ENCODE results near the gene KIF17. TPM values are rescaled to one million over a fixed set of nuclear protein-coding genes. Genes with fewer than 3 reads are reported as not detected.
A peak's percentile ranks its signal among the peaks of the same experiment; 100 is the strongest.

KIF17 gene
- total and polyA plus RNA-seq, 4 experiments from 2014 or later, result not detected

DNA sequence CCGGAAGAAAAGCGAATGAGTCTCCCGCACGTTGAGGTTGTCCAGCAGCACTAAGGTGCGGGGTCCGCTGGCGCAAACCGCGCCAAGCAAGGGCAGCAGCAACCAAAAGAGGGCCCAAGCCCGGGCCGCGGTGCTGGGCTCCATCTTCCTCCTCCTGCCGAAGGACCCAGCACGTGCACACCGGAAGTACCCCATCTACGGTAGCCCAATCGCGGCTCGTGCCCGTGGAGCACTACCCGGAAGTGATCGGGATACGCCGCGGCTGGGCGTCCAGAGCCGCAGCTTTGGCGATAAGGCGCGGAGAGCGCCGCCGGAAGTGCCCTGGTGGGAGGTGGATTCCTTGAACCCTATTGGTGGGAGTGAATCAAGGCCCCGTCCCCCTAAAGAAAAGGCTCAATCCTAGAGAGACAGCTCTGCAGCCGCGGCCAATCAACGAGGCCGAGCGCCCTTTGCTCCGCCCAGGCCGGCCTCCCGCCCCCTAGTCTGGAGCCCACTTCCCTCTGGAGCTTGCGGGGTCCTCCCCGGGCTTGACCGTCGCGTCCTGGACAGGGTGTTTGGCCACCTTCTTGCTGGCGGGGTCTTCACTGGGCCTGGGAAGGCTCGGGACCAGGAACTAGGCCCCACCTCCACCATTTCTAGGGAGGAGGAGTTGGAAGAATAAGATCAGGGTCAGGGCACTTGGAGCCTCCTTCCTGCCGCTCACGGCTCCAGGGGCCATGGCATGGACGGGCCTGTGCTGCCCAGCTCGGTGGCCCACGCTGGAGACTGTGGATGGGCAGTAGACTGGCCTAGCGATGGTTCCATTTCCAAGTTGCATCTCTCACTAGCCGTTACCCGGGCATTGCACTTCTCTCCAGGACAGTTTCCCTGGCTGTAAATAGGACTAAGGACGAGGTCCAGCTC is 56.3 kb downstream of the KIF17 start, which contains the start of gene DDOST:
TSS of gene DDOST (minus strand) at position 163 of the 903 bp plus-strand sequence. CDS start at position 144, 19 bp downstream.
- intact Hi-C loops (cut with micrococcal nuclease), result loop anchor here (1.0 to 5.0 kb wide), 2 partner anchors 27 to 154 kb away; partner anchors contain the start of gene MUL1
- POLR2A ChIA-PET (ENCODE audit: partially characterized antibody), result interaction anchor here (0.7 to 3.0 kb wide), 7 partner anchors 14 to 1791 kb away, joined by 3 to 24 read pairs (median 4); partner anchors contain the start of gene HP1BP3
- Mint-ChIP-seq H3K9me3 (no peaks in the 10 kb centered on the region), H3K4me3 (peak within 1 kb of the TSS; percentile 96 to 100 (median 98)), H3K4me1 (peaks cover 31 to 62% (median 44%) of the 10 kb centered on the region in 4 donors), H3K36me3 (peaks cover 9 to 43% of the 10 kb centered on the region in 2 donors), H3K27me3 (no peaks in the 10 kb centered on the region), H3K27ac (peak within 1 kb of the TSS; percentile 96 to 99 (median 98))
- CTCF ChIA-PET (ENCODE audit: partially characterized antibody), result interaction anchor here (0.9 to 2.0 kb wide), 7 partner anchors 20 to 534 kb away, joined by 3 to 10 read pairs (median 3); partner anchors contain the start of gene KIF17
- H3K36me3 ChIP-seq (ENCODE audit: insufficient read depth, low read length), result peaks cover 21% of the 10 kb centered on the region
- peak; percentile 93 to 97 (median 95) for DNase-seq
- H3K4me1 ChIP-seq (ENCODE audit: insufficient read depth, low read length), result peaks cover 37% of the 10 kb centered on the region
- H3K27ac ChIP-seq (ENCODE audit: low read depth, low read length), result peak within 1 kb of the TSS; percentile 74
- no peaks in the 10 kb centered on the region for H3K9me3 ChIP-seq (ENCODE audit: control insufficient read depth in 1 of 2, low read length in 2 of 2)
- no peaks in the 10 kb centered on the region for H3K27me3 ChIP-seq (ENCODE audit: insufficient read depth, low read length)
- H3K4me3 ChIP-seq (ENCODE audit: low read length in 2 of 2), result peak within 1 kb of the TSS; percentile 86 to 98

DNA sequence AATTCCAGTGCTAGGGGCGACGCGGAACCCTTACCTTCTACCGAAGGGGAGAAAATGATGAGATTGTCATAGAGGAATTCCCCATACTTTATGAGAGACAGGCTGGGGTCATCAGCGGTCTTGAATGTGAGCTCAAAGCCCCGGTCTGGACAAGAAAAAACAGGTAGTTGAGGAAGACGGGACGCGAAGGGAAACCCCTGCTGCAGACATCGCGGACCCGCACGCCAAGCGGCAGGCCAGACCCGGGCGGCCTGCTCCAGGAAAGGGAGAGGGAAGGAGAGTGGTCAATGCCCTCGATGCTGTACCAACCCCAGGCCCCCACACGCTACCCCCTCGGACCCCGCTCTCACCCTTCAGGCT is 57.0 kb downstream of the KIF17 start:
- Histone ChIP-seq H3K4me1 (ENCODE audit: insufficient read depth, low read length) (peaks cover 37% of the 10 kb centered on the region), H3K27me3 (ENCODE audit: insufficient read depth, low read length) (no peaks in the 10 kb centered on the region), H3K9me3 (ENCODE audit: control insufficient read depth in 1 of 2, low read length in 2 of 2) (no peaks in the 10 kb centered on the region), H3K4me3 (ENCODE audit: low read length in 2 of 2) (peak overlapping the region; percentile 86 to 98), H3K36me3 (ENCODE audit: insufficient read depth, low read length) (peaks cover 28% of the 10 kb centered on the region), H3K27ac (ENCODE audit: low read depth, low read length) (peak overlapping the region; percentile 74)
- ChIA-PET CTCF (ENCODE audit: partially characterized antibody) (interaction anchor here (0.9 to 2.0 kb wide), 6 partner anchors 20 to 534 kb away, joined by 3 to 10 read pairs (median 4); partner anchors contain the start of gene KIF17), POLR2A (ENCODE audit: partially characterized antibody) (interaction anchor here (0.9 to 3.0 kb wide), 5 partner anchors 13 to 1792 kb away, joined by 3 to 24 read pairs (median 4); partner anchors contain the start of gene HP1BP3)
- intact Hi-C loops (cut with micrococcal nuclease), result loop anchor here (1.0 to 5.0 kb wide), 2 partner anchors 27 to 154 kb away; partner anchors contain the start of gene MUL1
- Mint-ChIP-seq H3K4me3 (peak overlapping the region; percentile 96 to 100 (median 98)), H3K27me3 (no peaks in the 10 kb centered on the region), H3K4me1 (peaks cover 33 to 63% (median 44%) of the 10 kb centered on the region in 4 donors), H3K27ac (peak overlapping the region; percentile 96 to 99 (median 98)), H3K36me3 (peaks cover 11 to 49% of the 10 kb centered on the region in 2 donors), H3K9me3 (no peaks in the 10 kb centered on the region)
- DNase-seq, result peak in 2 of 5 donors; percentile 29 to 61

DNA sequence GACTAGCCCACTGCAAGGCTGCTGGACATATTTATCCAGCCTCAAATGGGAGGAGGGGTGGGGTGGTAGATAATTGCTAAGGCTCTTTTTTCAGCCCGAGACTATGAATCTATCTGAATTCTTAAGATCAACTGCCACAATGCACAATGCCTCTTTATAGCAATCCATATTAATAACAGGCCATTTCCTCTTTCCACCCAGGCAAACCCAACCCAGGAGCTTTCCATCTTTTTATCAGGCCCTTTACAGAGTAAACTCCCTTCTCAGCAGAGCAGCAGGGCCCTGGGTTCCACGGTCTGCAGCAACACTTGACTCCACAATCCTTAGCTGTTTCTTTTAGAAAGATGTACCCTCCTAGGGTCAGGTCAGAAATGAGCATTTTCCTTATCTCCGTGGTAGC is 57.4 kb downstream of the KIF17 start:
- H3K36me3 ChIP-seq (ENCODE audit: insufficient read depth, low read length), result peaks cover 32% of the 10 kb centered on the region
- peak overlapping the region; percentile 96 to 99 (median 98) for H3K27ac Mint-ChIP-seq
- intact Hi-C loops (cut with micrococcal nuclease), result loop anchor here (5.0 kb wide), 1 partner anchor 153 kb away; the partner anchor contains the start of gene MUL1
- H3K9me3 Mint-ChIP-seq, result no peaks in the 10 kb centered on the region
- peak overlapping the region; percentile 74 for H3K27ac ChIP-seq (ENCODE audit: low read depth, low read length)
- H3K4me1 ChIP-seq (ENCODE audit: insufficient read depth, low read length), result peaks cover 37% of the 10 kb centered on the region
- no peaks in the 10 kb centered on the region for H3K27me3 Mint-ChIP-seq
- peak overlapping the region; percentile 96 to 100 (median 98) for H3K4me3 Mint-ChIP-seq
- POLR2A ChIA-PET (ENCODE audit: partially characterized antibody), result interaction anchor here (1.2 to 3.0 kb wide), 4 partner anchors 13 to 362 kb away, joined by 4 to 24 read pairs (median 10); partner anchors contain the start of gene HP1BP3
- DNase-seq, result no peak
- no peaks in the 10 kb centered on the region for H3K9me3 ChIP-seq (ENCODE audit: control insufficient read depth in 1 of 2, low read length in 2 of 2)
- peak overlapping the region; percentile 86 to 98 for H3K4me3 ChIP-seq (ENCODE audit: low read length in 2 of 2)
- H3K4me1 Mint-ChIP-seq, result peaks cover 33 to 64% (median 44%) of the 10 kb centered on the region in 4 donors
- H3K27me3 ChIP-seq (ENCODE audit: insufficient read depth, low read length), result no peaks in the 10 kb centered on the region
- H3K36me3 Mint-ChIP-seq, result peaks cover 12 to 51% of the 10 kb centered on the region in 2 donors
- CTCF ChIA-PET (ENCODE audit: partially characterized antibody), result interaction anchor here (1.1 to 2.0 kb wide), 4 partner anchors 19 to 26 kb away, joined by 3 to 10 read pairs (median 6); no protein-coding TSS in a partner anchor

DNA sequence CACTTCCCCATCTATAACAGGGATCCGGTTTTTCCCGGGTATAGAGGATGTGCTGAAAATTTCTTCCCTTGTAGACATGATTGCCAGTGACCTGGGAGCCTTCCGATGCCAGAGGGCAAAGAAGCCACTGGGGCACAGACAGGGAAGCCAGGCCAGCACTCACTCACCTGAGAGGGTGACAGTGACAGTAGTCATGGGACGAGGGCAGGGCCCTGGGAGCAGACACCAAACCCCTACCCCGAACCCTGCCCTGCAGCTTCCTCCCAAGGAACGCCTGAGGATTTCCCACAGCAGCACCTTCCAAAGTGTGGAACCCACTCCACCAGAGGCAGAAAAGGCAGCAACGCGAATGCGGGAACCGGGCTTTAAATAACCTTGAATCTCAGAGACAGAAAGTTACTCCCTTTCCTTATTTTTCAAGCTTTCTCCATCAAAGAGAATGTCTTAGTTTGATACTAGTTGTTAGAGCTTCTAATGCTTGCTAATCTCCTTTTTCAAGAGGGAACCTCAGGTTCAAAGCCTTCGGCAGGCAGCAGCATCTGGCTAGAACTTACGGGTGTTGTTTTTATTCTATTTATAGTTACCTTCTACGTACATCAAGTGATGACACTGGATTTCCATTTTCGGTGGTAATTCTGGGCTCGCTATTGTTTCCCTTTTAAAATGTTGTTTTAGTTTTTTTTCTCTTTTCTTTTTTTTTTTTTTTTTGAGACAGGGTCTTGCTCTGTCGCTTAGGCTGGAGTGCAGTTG is 59.5 kb downstream of the KIF17 start:
- H3K4me3 ChIP-seq (ENCODE audit: low read length in 2 of 2), result no peak overlapping the region
- Mint-ChIP-seq H3K27ac (peak overlapping the region in 6 of 7 donors; percentile 7 to 97 (median 51)), H3K36me3 (peaks cover 21 to 69% of the 10 kb centered on the region in 2 donors), H3K4me3 (peak overlapping the region in 2 of 8 donors; percentile 44 to 65), H3K4me1 (peaks cover 33 to 66% (median 44%) of the 10 kb centered on the region in 4 donors), H3K27me3 (no peaks in the 10 kb centered on the region), H3K9me3 (no peaks in the 10 kb centered on the region)
- H3K27me3 ChIP-seq (ENCODE audit: insufficient read depth, low read length), result no peaks in the 10 kb centered on the region
- intact Hi-C loops (cut with micrococcal nuclease), result no loop called here
- peaks cover 50% of the 10 kb centered on the region for H3K36me3 ChIP-seq (ENCODE audit: insufficient read depth, low read length)
- DNase-seq, result peak in 1 of 5 donors; percentile 10
- peaks cover 37% of the 10 kb centered on the region for H3K4me1 ChIP-seq (ENCODE audit: insufficient read depth, low read length)
- H3K9me3 ChIP-seq (ENCODE audit: control insufficient read depth in 1 of 2, low read length in 2 of 2), result no peaks in the 10 kb centered on the region
- CTCF ChIA-PET (ENCODE audit: partially characterized antibody), result interaction anchor here (1.0 kb wide), 1 partner anchor 24 kb away, joined by 3 read pairs; no protein-coding TSS in a partner anchor
- POLR2A ChIA-PET (ENCODE audit: partially characterized antibody), result interaction anchor here (1.3 to 2.1 kb wide), 2 partner anchors 8 to 128 kb away, joined by 3 to 8 read pairs; partner anchors contain the start of gene HP1BP3
- H3K27ac ChIP-seq (ENCODE audit: low read depth, low read length), result no peak overlapping the region

DNA sequence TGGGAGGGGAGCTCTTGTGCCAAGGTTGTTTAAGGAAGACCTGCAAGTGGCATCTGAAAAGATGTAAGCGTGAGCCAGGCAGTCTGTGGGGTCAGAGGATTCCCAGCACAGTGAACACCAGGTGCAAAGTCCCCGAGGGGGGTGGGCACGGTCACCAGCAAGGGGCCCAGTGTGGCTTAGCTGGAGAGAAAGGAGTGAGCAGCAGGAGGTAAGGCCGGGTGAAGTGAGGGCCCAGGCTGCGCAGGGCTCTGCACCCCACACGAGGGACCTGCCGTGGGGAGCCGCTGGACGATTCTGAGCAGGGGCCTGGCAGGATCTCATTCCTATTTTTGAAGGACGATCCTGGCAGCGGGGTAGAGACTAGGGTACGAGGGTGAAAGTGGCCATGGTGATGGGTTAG is 60.8 kb downstream of the KIF17 start:
- peaks cover 26 to 57% (median 36%) of the 10 kb centered on the region in 4 donors for H3K4me1 Mint-ChIP-seq
- H3K4me3 ChIP-seq (ENCODE audit: low read length in 2 of 2), result no peak overlapping the region
- CTCF ChIA-PET (ENCODE audit: partially characterized antibody), result interaction anchor here (1.2 to 2.0 kb wide), 2 partner anchors 20 to 24 kb away, joined by 3 to 8 read pairs; partner anchors contain the start of gene PINK1

DNA sequence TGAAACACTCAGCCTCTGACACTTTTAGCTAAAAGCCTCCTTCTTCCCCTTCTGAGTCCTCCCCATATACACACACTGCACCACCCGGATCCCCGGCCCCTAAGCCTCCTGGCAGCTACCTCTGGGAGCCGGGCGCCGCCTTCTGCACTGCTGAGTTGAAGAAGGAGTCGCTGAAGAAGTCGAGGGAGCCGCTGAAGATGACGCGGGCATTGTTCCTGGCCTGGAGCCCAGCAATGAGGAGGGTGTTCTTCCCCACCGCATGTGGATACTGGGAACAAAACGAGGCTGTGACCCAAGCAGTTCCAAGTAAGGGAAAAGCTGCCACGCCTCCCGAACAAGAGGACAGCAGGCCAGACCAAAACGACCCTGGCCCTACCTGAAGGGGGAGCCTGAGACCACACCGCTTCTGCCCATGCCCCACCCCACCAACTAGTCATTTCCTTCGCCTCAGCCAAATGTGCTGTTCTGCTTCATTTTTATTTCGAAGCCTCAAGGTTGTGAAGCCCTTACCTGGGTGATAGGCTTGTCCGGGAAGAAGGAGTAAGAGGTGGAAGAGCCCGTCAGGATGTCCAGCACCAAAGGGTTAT is 63.6 kb downstream of the KIF17 start:
- no peak for DNase-seq
- Mint-ChIP-seq H3K27ac (peak overlapping the region in 1 of 7 donors; percentile 29), H3K4me3 (no peak overlapping the region), H3K36me3 (peaks cover 53 to 86% of the 10 kb centered on the region in 2 donors), H3K27me3 (no peaks in the 10 kb centered on the region), H3K4me1 (peaks cover 7 to 29% (median 13%) of the 10 kb centered on the region in 4 donors), H3K9me3 (no peaks in the 10 kb centered on the region)
- Histone ChIP-seq H3K27me3 (ENCODE audit: insufficient read depth, low read length) (no peaks in the 10 kb centered on the region), H3K9me3 (ENCODE audit: control insufficient read depth in 1 of 2, low read length in 2 of 2) (no peaks in the 10 kb centered on the region), H3K36me3 (ENCODE audit: insufficient read depth, low read length) (peaks cover 79% of the 10 kb centered on the region), H3K27ac (ENCODE audit: low read depth, low read length) (no peak overlapping the region), H3K4me3 (ENCODE audit: low read length in 2 of 2) (no peak overlapping the region), H3K4me1 (ENCODE audit: insufficient read depth, low read length) (peaks cover 11% of the 10 kb centered on the region)
- ChIA-PET POLR2A (ENCODE audit: partially characterized antibody) (no interaction called here), CTCF (ENCODE audit: partially characterized antibody) (interaction anchor here (1.2 to 1.7 kb wide), 2 partner anchors 15 to 20 kb away, joined by 4 to 5 read pairs; no protein-coding TSS in a partner anchor)
- intact Hi-C loops (cut with micrococcal nuclease), result no loop called here

More for the DNA sequence above, 60.8 kb downstream of the KIF17 start:
- Histone ChIP-seq H3K27ac (ENCODE audit: low read depth, low read length) (no peak overlapping the region), H3K4me1 (ENCODE audit: insufficient read depth, low read length) (peaks cover 30% of the 10 kb centered on the region), H3K9me3 (ENCODE audit: control insufficient read depth in 1 of 2, low read length in 2 of 2) (no peaks in the 10 kb centered on the region), H3K36me3 (ENCODE audit: insufficient read depth, low read length) (peaks cover 63% of the 10 kb centered on the region), H3K27me3 (ENCODE audit: insufficient read depth, low read length) (no peaks in the 10 kb centered on the region)
- H3K27me3 Mint-ChIP-seq, result no peaks in the 10 kb centered on the region
- POLR2A ChIA-PET (ENCODE audit: partially characterized antibody), result interaction anchor here (1.2 kb wide), 1 partner anchor 23 kb away, joined by 6 read pairs; no protein-coding TSS in a partner anchor
- DNase-seq, result no peak
- H3K4me3 Mint-ChIP-seq, result peak overlapping the region in 1 of 8 donors; percentile 34
- H3K9me3 Mint-ChIP-seq, result no peaks in the 10 kb centered on the region
- intact Hi-C loops (cut with micrococcal nuclease), result no loop called here
- peak overlapping the region in 2 of 7 donors; percentile 19 to 76 for H3K27ac Mint-ChIP-seq
- H3K36me3 Mint-ChIP-seq, result peaks cover 33 to 80% of the 10 kb centered on the region in 2 donors

Data from CD4-positive, alpha-beta memory T cell (primary cell).